ENCODE data around the gene AATF. TPM values are rescaled to one million over a fixed set of nuclear protein-coding genes. Genes with fewer than 3 reads are reported as not detected.

The AATF gene
- total and polyA plus RNA-seq, 9 of the 15 experiments (the other 6 are each of a cell fraction or from before 2014, with no cell fraction given): 34.5 to 133 (median 90.1) TPM

- TF ChIP-seq ZNF507 (tag; conservative IDR thresholded peaks at IDR 0.05) (no peak), MTA2 (IDR thresholded peaks at IDR 0.05; ENCODE audit: low read depth) (no peak), SMARCA5 (IDR thresholded peaks at IDR 0.05) (no peak), SIN3A (IDR thresholded peaks at IDR 0.05; ENCODE audit: borderline replicate concordance in 2 of 2, control insufficient read depth in 1 of 2, low read depth in 2 of 2, low read length in 2 of 2) (no peak), NR2F6 (CRISPR knock-in tag; IDR thresholded peaks at IDR 0.05) (no peak), FOXJ2 (tag; IDR thresholded peaks at IDR 0.05) (no peak), PTRF (tag; IDR thresholded peaks at IDR 0.05) (no peak), ZNF184 (CRISPR knock-in tag; IDR thresholded peaks at IDR 0.05) (no peak)
Measured at GRCh38 chr17:37089956-37090355, 141.2 kb downstream of the AATF start (continued).

GRCh38 chr17:37090941-37091340 lies 142.2 kb downstream of the AATF start:
- Histone ChIP-seq H3K27ac (ENCODE audit: extremely low read depth, low read depth, low read length) (no peak overlapping the region), H3K4me1 (replicated peaks in 1 of 2; ENCODE audit: control insufficient read depth in 2 of 2, insufficient read depth in 2 of 2, low read length in 2 of 2) (no peaks in the 10 kb centered on the region), H3K36me3 (ENCODE audit: control insufficient read depth, insufficient read depth, low read length) (peaks cover 98% of the 10 kb centered on the region), H3K4me3 (no peak overlapping the region), H3K4me2 (ENCODE audit: insufficient read depth, low read length) (no peak overlapping the region), H3K9ac (ENCODE audit: insufficient read depth in 1 of 2, low read depth in 2 of 2, low read length in 2 of 2) (no peak overlapping the region), H4K20me1 (replicated peaks; ENCODE audit: control insufficient read depth, insufficient read depth, low read length) (no peaks in the 10 kb centered on the region), H3K27me3 (ENCODE audit: control insufficient read depth in 2 of 2, insufficient read depth in 2 of 2, low read length in 2 of 2) (no peaks in the 10 kb centered on the region), H3K79me2 (ENCODE audit: control insufficient read depth, insufficient read depth, low read length) (no peaks in the 10 kb centered on the region), H2AFZ (ENCODE audit: low read depth, low read length) (no peak overlapping the region), H3K9me3 (replicated peaks; ENCODE audit: control insufficient read depth, insufficient read depth, low read depth, low read length) (no peaks in the 10 kb centered on the region), H3K9me1 (ENCODE audit: control insufficient read depth, insufficient read depth, low read length) (no peaks in the 10 kb centered on the region)
- ATAC-seq: no peak
- FAIRE-seq: no peak
- POLR2A ChIA-PET: interaction anchor here (1.6 kb wide), 1 partner anchor 11 kb away, joined by 4 read pairs; no protein-coding TSS in a partner anchor
- CTCF ChIA-PET (ENCODE audit: low intra/inter-chr PET ratio): no interaction called here
- WGBS (ENCODE audit: insufficient coverage, low coverage, missing lambda C conversion rate): 71% methylated on average over 3 of the region's 3 CpGs
- no TSS peak for BruUV-seq (replicated peaks)
- no peak for TF ChIP-seq ZNF174 (CRISPR knock-in tag; IDR thresholded peaks at IDR 0.05)
- intact Hi-C loops (cut with micrococcal nuclease) (no loop called here), in situ Hi-C loops (cut with MboI) (no loop called here)
- DNase-seq (ENCODE audit: extremely low read depth in 1 of 4, low spot score in 3 of 4): no peak
